Erythroblast (primary cell): ENCODE results near the gene CD48.
"Not testable (repeated sequence)": the region's sequence is repeated elsewhere in the genome, so short reads cannot be mapped to it uniquely, and the experiment has no call there.

Experiments used
- DNase-seq, 2 experiments: peaks; one replicate each; lab custom pipeline; 2025; lab: John Stamatoyannopoulos, UW
- GATA1 ChIP-seq: IDR thresholded peaks from 2 replicates; pipeline ENCODE4 v1.6.1; 2011; ENCODE audit warnings: low read depth, mild to moderate bottlenecking, control low read depth, low read length, moderate library complexity
- POLR2A ChIP-seq: IDR thresholded peaks from 2 replicates; pipeline ENCODE4 v1.6.1; 2011; ENCODE audit warnings: mild to moderate bottlenecking, low read length

CD48 gene

GRCh38 chr1:160745551-160745950 lies 33.9 kb upstream of the CD48 start:
- no peak for DNase-seq
- TF ChIP-seq GATA1, result no peak
- TF ChIP-seq POLR2A, result no peak

GRCh38 chr1:160744852-160745520 lies 33.4 kb upstream of the CD48 start:
- TF ChIP-seq POLR2A (no peak), GATA1 (no peak)
- no peak for DNase-seq

GRCh38 chr1:160744199-160744851 lies 32.7 kb upstream of the CD48 start:
- TF ChIP-seq POLR2A (no peak), GATA1 (no peak)
- DNase-seq, result no peak

GRCh38 chr1:160743266-160743665 lies 31.6 kb upstream of the CD48 start:
- DNase-seq, result no peak
- TF ChIP-seq GATA1 (no peak), POLR2A (no peak)

GRCh38 chr1:160742428-160743127 lies 31.0 kb upstream of the CD48 start:
- DNase-seq, result no peak
- no peak for TF ChIP-seq GATA1

- no peak for TF ChIP-seq POLR2A
- TF ChIP-seq GATA1, result no peak
Observed at GRCh38 chr1:160741612-160742348, 30.2 kb upstream of the CD48 start.

GRCh38 chr1:160741092-160741501 lies 29.5 kb upstream of the CD48 start:
- no peak for DNase-seq
- TF ChIP-seq GATA1 (no peak), POLR2A (no peak)

More at GRCh38 chr1:160741612-160742348, 30.2 kb upstream of the CD48 start:
- no peak for DNase-seq

- no peak for DNase-seq
- TF ChIP-seq GATA1 (no peak), POLR2A (no peak)
Observed at GRCh38 chr1:160740133-160740688, 28.6 kb upstream of the CD48 start.

GRCh38 chr1:160739098-160739511 lies 27.5 kb upstream of the CD48 start, which contains the start of gene SLAMF7:
Gene SLAMF7, plus strand, starts transcription at chr1:160739247. Its CDS starts 55 bp downstream, at chr1:160739302.
- TF ChIP-seq POLR2A (no peak), GATA1 (no peak)
- DNase-seq, result no peak

- no peak for DNase-seq
- no peak for TF ChIP-seq GATA1
- no peak for TF ChIP-seq POLR2A
Observed at GRCh38 chr1:160738271-160738670, 26.6 kb upstream of the CD48 start.

GRCh38 chr1:160734301-160734700 lies 22.7 kb upstream of the CD48 start:
- no peak for TF ChIP-seq GATA1
- no peak for TF ChIP-seq POLR2A
- DNase-seq, result no peak

- TF ChIP-seq GATA1 (no peak), POLR2A (no peak)
- DNase-seq, result no peak
Observed at GRCh38 chr1:160733898-160734297, 22.3 kb upstream of the CD48 start.

GRCh38 chr1:160731990-160732389 lies 20.4 kb upstream of the CD48 start:
- no peak for DNase-seq
- no peak for TF ChIP-seq POLR2A
- TF ChIP-seq GATA1, result no peak

- not testable (repeated sequence) for DNase-seq
Observed at GRCh38 chr1:160731564-160731963, 19.9 kb upstream of the CD48 start.
